Stomach (tissue), 9 donors: ENCODE measurements around the gene ACTL8. TPM values are rescaled to one million over a fixed set of nuclear protein-coding genes. Genes with fewer than 3 reads are reported as not detected.

Experiments
- DNase-seq, 2 donors: peaks; one replicate each; pipeline versions ENCODE4 v3.0.0 to v3.0.0-alpha.2; 2013 to 2019
- H3K27ac ChIP-seq, 5 donors: fragments of 200-600 bp in 4 of 5; sonication (generic) in 4 of 5; one replicate each; pipeline ENCODE4 v1.5.1; 2013 to 2019; ENCODE audit warnings: mild to moderate bottlenecking in 1 of 5, moderate library complexity in 1 of 5
- H3K27me3 ChIP-seq, 3 donors: fragments of 200-600 bp; sonication (generic); one replicate each; pipeline ENCODE4 v1.5.1; 2017 to 2019; ENCODE audit warnings: mixed run types in 1 of 3
- H3K36me3 ChIP-seq, 4 donors: fragments of 200-600 bp; sonication (generic); 1 replicate in 3 of 4; 2 replicates in 1 of 4; pipeline ENCODE4 v1.5.1; 2016 to 2019
- H3K4me1 ChIP-seq, 4 donors: fragments of 200-600 bp; sonication (generic); one replicate each; pipeline ENCODE4 v1.5.1; 2016 to 2019
- H3K4me3 ChIP-seq, 4 donors: fragments of 200-600 bp; sonication (generic) in 3 of 4; one replicate each; pipeline ENCODE4 v1.5.1; 2016 to 2019; ENCODE audit warnings: mild to moderate bottlenecking in 1 of 4
- H3K9me3 ChIP-seq, 4 donors: fragments of 200-600 bp; sonication (generic); one replicate each; pipeline ENCODE4 v1.5.1; 2016 to 2019
- CTCF ChIP-seq, 7 experiments: fragments of 450-650 bp in 4 of 7; fragments of 200-600 bp in 3 of 7; sonication (generic) in 3 of 7; IDR thresholded peaks; one replicate each; pipeline ENCODE4 v1.5.1; 2016 to 2019; ENCODE audit warnings: antibody characterized with exemption in 7 of 7, control low read depth in 2 of 7, mild to moderate bottlenecking in 1 of 7
- EP300 ChIP-seq: sonication (generic); formaldehyde crosslinking; IDR thresholded peaks from one replicate; pipeline ENCODE4 v1.6.1; 2017; ENCODE audit warnings: antibody characterized with exemption
- POLR2A ChIP-seq, 4 donors: fragments of 450-650 bp; IDR thresholded peaks; one replicate each; pipeline ENCODE4 v1.6.1; 2016; ENCODE audit warnings: antibody characterized with exemption in 4 of 4, control low read depth in 2 of 4, mild to moderate bottlenecking in 1 of 4, moderate library complexity in 1 of 4
- POLR2AphosphoS5 ChIP-seq, 3 donors: sonication (generic); formaldehyde crosslinking; IDR thresholded peaks; one replicate each; pipeline ENCODE4 v1.6.1; 2016; ENCODE audit warnings: antibody characterized with exemption in 3 of 3
- WGBS, 5 donors: extraction: QIAGEN DNeasy Blood & Tissue Kit in 3 of 5; methylation state at CpG; one replicate each; pipeline versions ENCODE4 v1.1.5 to v1.1.7; 2013 to 2018; 5-methylcytosine and 5-hydroxymethylcytosine counted together
- intact Hi-C: fragments of 100-400 bp; cut with DNase I; formaldehyde crosslinking; loops from one replicate; pipeline ENCODE4 v1.15.1; 2023; ENCODE audit warnings: low total_unique reads
- polyA plus RNA-seq, 3 donors: library from polyadenylated mRNA; stranded (reverse); fragments of 200-250 nt; gene quantifications; one replicate each; pipeline ENCODE4 v1.2.3, GENCODE V29; 2013
- total RNA-seq, 5 donors: library from RNA; depleted of rRNA; stranded (reverse); fragments of >200 nt; gene quantifications; one replicate each; pipeline versions ENCODE4 v1.1.0 to v1.2.3, GENCODE V29; 2014 to 2016
- donor health status: healthy with polysubstance abuse.
- donor health status: Bipolar disorder and iron deficiency.
- donor health status: healthy.

ACTL8 gene
- total and polyA plus RNA-seq, 8 donors = not detected

DNA sequence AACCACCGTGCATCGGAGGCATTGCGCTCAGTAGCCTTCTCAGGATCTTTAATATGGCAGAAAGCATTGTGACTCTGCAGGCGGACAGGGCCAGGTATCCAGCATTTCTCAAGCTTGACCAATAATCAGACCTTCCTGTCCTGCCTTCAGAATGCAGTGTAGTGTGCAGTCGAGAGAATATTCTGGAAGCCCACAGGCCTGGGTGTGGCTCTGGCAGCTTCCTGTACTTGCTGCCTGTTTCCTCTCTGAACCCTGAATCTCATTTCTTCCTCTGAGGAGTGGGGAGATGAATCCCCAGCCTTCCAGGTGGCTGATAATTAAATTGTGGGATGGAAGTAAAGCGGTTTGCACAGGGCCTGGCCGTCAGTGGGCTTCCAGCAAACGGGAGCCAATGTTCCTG lies 42.3 kb downstream of the ACTL8 start:
- H3K4me3 ChIP-seq = no peak overlapping the region
- H3K27ac ChIP-seq = no peak overlapping the region
- intact Hi-C loops = no loop called here
- H3K36me3 ChIP-seq = no peaks in the 10 kb centered on the region
- H3K27me3 ChIP-seq = peaks cover 0 to 47% (median 8%) of the 10 kb centered on the region in 3 donors
- no peak for TF ChIP-seq EP300
- no peak for TF ChIP-seq POLR2AphosphoS5 (IDR thresholded peaks at IDR 0.05)
- TF ChIP-seq POLR2A (IDR thresholded peaks at IDR 0.05) = no peak
- no peak for TF ChIP-seq CTCF (IDR thresholded peaks at IDR 0.05)
- 65 to 84% (median 75%) methylated on average over 8 of the region's 8 CpGs for WGBS, 5 donors
- DNase-seq = peak in 1 of 2 donors; percentile 11
- no peaks in the 10 kb centered on the region for H3K9me3 ChIP-seq
- no peaks in the 10 kb centered on the region for H3K4me1 ChIP-seq

GRCh38 chr1:17798011-17798410 lies 42.9 kb downstream of the ACTL8 start:
- Histone ChIP-seq H3K36me3 (no peaks in the 10 kb centered on the region), H3K27me3 (peaks cover 0 to 43% (median 8%) of the 10 kb centered on the region in 3 donors), H3K4me3 (no peak overlapping the region), H3K9me3 (no peaks in the 10 kb centered on the region), H3K27ac (no peak overlapping the region), H3K4me1 (no peaks in the 10 kb centered on the region)
- peak in 1 of 2 donors; percentile 8 for DNase-seq
- intact Hi-C loops = no loop called here
- WGBS, 5 donors = 60 to 73% (median 71%) methylated on average over 7 of the region's 7 CpGs
- TF ChIP-seq POLR2AphosphoS5 (IDR thresholded peaks at IDR 0.05) (no peak), CTCF (IDR thresholded peaks at IDR 0.05) (no peak), EP300 (no peak), POLR2A (IDR thresholded peaks at IDR 0.05) (no peak)

DNA sequence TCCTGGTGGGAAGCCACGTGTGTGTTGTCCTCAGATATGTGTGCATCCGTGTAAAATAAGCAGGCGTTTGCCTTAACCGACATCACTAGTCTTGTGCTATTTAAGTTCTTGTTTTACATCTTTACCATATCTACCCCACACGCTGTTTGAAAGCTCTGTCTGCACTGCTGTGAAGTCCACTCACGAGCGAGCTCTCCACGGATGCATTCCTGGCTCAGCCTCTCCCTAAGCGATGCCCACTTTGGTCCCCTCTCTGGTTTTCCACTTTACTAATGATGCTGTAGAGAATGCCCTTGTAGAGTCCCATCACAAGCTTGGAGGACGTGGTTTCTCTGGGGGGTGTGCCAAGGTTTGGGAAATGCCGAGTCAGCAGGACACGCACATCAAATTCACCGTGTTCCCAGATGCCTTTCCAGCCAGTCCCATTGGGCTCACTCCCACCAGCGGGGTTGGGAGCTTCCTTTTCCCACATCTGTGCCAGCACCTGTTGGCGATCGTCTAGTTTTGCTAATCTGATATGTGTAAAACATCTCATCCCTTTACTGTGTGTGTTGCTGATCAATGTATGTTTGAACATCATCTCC lies 43.8 kb downstream of the ACTL8 start:
- no peak for TF ChIP-seq EP300
- TF ChIP-seq POLR2AphosphoS5 (IDR thresholded peaks at IDR 0.05) = no peak
- TF ChIP-seq CTCF (IDR thresholded peaks at IDR 0.05) = no peak
- no peak for TF ChIP-seq POLR2A (IDR thresholded peaks at IDR 0.05)
- DNase-seq = no peak
- Histone ChIP-seq H3K9me3 (no peaks in the 10 kb centered on the region), H3K36me3 (no peaks in the 10 kb centered on the region), H3K27ac (no peak overlapping the region), H3K4me3 (no peak overlapping the region), H3K27me3 (peaks cover 0 to 41% (median 8%) of the 10 kb centered on the region in 3 donors), H3K4me1 (no peaks in the 10 kb centered on the region)
- 71 to 82% (median 79%) methylated on average over 16 of the region's 16 CpGs for WGBS, 5 donors
- intact Hi-C loops = no loop called here

GRCh38 chr1:17799642-17800041 lies 44.5 kb downstream of the ACTL8 start:
- no peak overlapping the region for H3K27ac ChIP-seq
- H3K27me3 ChIP-seq = peaks cover 0 to 46% (median 8%) of the 10 kb centered on the region in 3 donors
- no peak for TF ChIP-seq EP300
- TF ChIP-seq CTCF (IDR thresholded peaks at IDR 0.05) = no peak
- TF ChIP-seq POLR2AphosphoS5 (IDR thresholded peaks at IDR 0.05) = no peak
- no peak for TF ChIP-seq POLR2A (IDR thresholded peaks at IDR 0.05)
- no peak for DNase-seq
- H3K4me1 ChIP-seq = no peaks in the 10 kb centered on the region
- H3K9me3 ChIP-seq = no peaks in the 10 kb centered on the region
- 49 to 61% (median 55%) methylated on average over 8 of the region's 8 CpGs for WGBS, 5 donors
- intact Hi-C loops = no loop called here
- no peaks in the 10 kb centered on the region for H3K36me3 ChIP-seq
- no peak overlapping the region for H3K4me3 ChIP-seq
